ENCODE results near the gene KLK2.

DNA sequence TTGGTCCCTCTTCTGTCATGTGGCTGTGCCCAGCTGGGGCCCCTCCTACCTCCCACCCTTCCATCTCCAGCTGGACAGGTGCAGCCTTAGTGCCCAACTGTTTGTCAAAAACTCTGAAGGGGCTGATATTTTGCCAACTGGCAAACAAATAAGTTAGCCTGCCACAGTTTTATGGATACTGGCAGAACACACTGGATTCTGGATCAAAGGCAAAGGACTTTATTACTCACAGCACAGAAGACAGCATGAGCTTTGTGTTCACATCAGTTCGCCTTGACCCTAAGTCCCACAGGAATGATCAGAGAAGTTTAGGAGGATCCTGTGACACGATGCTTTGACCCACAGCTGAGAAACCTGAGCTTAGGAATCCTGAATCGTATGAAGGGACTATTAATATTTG, 16.4 kb downstream of the KLK2 start:
- TF ChIP-seq, protein P1, sequence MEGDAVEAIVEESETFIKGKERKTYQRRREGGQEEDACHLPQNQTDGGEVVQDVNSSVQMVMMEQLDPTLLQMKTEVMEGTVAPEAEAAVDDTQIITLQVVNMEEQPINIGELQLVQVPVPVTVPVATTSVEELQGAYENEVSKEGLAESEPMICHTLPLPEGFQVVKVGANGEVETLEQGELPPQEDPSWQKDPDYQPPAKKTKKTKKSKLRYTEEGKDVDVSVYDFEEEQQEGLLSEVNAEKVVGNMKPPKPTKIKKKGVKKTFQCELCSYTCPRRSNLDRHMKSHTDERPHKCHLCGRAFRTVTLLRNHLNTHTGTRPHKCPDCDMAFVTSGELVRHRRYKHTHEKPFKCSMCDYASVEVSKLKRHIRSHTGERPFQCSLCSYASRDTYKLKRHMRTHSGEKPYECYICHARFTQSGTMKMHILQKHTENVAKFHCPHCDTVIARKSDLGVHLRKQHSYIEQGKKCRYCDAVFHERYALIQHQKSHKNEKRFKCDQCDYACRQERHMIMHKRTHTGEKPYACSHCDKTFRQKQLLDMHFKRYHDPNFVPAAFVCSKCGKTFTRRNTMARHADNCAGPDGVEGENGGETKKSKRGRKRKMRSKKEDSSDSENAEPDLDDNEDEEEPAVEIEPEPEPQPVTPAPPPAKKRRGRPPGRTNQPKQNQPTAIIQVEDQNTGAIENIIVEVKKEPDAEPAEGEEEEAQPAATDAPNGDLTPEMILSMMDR (IDR thresholded peaks at IDR 0.05; ENCODE audit: low read depth, low read length): no peak
- TF ChIP-seq POLR2A (IDR thresholded peaks at IDR 0.05; ENCODE audit: extremely low read depth, insufficient read length): no peak

Measured in NB4 (cell line).